HAP-1 (cell line): ENCODE data around the gene CDH22.

Experiments
- DNase-seq, 2 experiments: peaks; one replicate each; pipeline ENCODE4 v3.0.0-alpha.2; 2016 to 2020; ENCODE audit warnings: low spot score in 2 of 2
- H3K27me3 ChIP-seq: fragments of 250-450 bp; sonication (Bioruptor Pico); 2 replicates; pipeline ENCODE4 v1.5.1; 2020; ENCODE audit warnings: low read depth, mild to moderate bottlenecking, moderate library complexity
- H3K36me3 ChIP-seq: fragments of 250-450 bp; sonication (Bioruptor Pico); replicated peaks from 2 replicates; pipeline ENCODE4 v1.5.1; 2020; ENCODE audit warnings: mild to moderate bottlenecking
- H3K4me1 ChIP-seq: fragments of 250-450 bp; sonication (Bioruptor Pico); 2 replicates; pipeline ENCODE4 v1.5.1; 2020; ENCODE audit warnings: mild to moderate bottlenecking
- H3K4me3 ChIP-seq: fragments of 250-450 bp; sonication (Bioruptor Pico); 2 replicates; pipeline ENCODE4 v1.5.1; 2020; ENCODE audit warnings: mild to moderate bottlenecking, moderate library complexity
- H3K9me3 ChIP-seq: fragments of 250-450 bp; sonication (Bioruptor Pico); 2 replicates; pipeline ENCODE4 v1.5.1; 2020; ENCODE audit warnings: mild to moderate bottlenecking, moderate library complexity
- in situ Hi-C: fragments of 300-500 bp; cut with MboI; formaldehyde crosslinking; loops from 3 replicates; pipeline ENCODE4 v1.14.3; 2020; ENCODE audit warnings: low sequenced_read_pairs, inconsistent platforms, mixed read lengths

Gene CDH22

GRCh38 chr20:46349742-46350056 is 41.4 kb upstream of the CDH22 start:
- 0 out of 2 replicates have a peak, but pooled peaks cover 4% of the 10 kb centered on the region for H3K36me3 ChIP-seq
- no peak overlapping the region for H3K4me3 ChIP-seq
- in situ Hi-C loops: loop anchor here (25.0 kb wide), 1 partner anchor 212 kb away; no protein-coding TSS in a partner anchor
- H3K9me3 ChIP-seq: no peaks in the 10 kb centered on the region
- peaks cover 2% of the 10 kb centered on the region; the same call in 1 of the 2 replicates for H3K4me1 ChIP-seq
- peaks cover 1% of the 10 kb centered on the region; the same call in 1 of the 2 replicates for H3K27me3 ChIP-seq
- no peak for DNase-seq

- 0 out of 2 replicates have a peak, but pooled peaks cover 4% of the 10 kb centered on the region for H3K36me3 ChIP-seq
- H3K27me3 ChIP-seq: peaks cover 5% of the 10 kb centered on the region
- H3K4me3 ChIP-seq: no peak overlapping the region
- peaks cover 2% of the 10 kb centered on the region; the same call in 1 of the 2 replicates for H3K4me1 ChIP-seq
- in situ Hi-C loops: loop anchor here (25.0 kb wide), 1 partner anchor 212 kb away; no protein-coding TSS in a partner anchor
- DNase-seq: peak in 1 of 2 experiments; percentile 73
- no peaks in the 10 kb centered on the region for H3K9me3 ChIP-seq
Observed at GRCh38 chr20:46349035-46349741, 40.9 kb upstream of the CDH22 start.

DNA sequence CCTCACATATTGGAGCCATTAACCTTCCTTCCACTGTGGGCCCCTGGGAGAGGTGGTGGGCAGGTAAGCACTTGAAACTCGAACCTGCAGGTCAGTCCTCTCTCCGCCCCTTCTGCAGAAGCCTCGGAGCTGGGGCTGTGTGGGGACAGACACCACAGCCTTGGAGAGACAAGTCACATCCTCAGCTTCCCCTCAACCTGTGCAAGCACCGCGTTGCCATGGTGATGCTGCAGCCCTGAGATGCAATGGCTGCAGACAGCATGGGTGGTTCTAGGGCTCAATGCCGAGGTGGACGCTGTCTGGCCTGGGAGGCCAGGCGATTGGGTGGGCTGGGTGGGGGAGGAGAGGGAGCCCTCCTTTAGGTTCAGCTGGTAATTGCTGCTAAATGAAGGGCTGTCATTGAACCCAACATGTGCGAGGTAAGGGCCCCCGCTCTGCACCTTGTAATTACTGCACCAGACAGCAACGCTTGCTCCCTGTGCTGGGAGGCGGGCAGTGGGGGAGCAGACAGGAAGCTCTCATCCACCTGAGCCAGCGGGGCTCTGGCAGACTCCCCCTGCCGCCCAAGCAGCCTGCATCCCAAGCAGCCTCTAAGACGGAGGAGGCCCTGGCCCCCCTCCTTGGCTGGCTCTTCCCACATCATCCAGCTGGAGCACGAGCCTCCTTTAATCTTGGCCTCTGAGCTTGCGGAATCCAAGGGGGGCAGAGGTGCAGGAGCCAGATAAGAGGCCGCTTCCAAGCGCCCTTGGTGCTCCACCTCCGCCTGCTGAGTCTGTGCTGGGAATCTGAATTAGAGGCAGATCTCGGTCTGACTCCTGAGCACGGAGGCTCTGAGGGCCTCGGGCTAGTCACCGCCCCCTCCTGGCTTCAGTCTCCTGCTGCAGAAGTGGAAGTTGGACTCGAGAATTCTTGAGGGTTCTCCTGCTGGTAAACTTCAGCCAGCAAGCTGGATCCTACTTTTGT is 39.8 kb upstream of the CDH22 start:
- no peak overlapping the region for H3K4me3 ChIP-seq
- no peaks in the 10 kb centered on the region for H3K9me3 ChIP-seq
- DNase-seq: no peak
- H3K27me3 ChIP-seq: peaks cover 14% of the 10 kb centered on the region
- H3K36me3 ChIP-seq: 0 out of 2 replicates have a peak, but pooled peaks cover 4% of the 10 kb centered on the region
- in situ Hi-C loops: loop anchor here (25.0 kb wide), 1 partner anchor 211 kb away; no protein-coding TSS in a partner anchor
- peaks cover 2% of the 10 kb centered on the region; the same call in 1 of the 2 replicates for H3K4me1 ChIP-seq

DNA sequence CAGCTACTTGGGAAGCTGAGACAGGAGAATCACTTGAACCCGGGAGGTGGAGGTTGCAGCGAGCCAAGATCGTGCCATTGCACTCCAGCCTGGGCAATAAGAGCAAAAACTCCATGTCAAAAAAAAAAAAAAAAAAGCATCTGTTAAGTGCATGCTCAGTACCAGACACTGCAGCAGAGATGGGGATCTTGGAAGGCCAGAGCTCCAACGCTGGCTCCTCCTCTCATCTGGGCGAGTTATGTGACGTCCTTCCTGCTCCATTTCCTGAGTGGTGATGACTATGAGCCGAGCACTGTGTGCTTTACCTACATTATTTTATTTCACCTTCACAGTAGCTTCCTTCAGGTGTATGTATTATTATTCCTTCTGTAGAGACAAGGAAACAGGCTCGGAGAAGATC is 38.5 kb upstream of the CDH22 start:
- Histone ChIP-seq H3K36me3 (0 out of 2 replicates have a peak, but pooled peaks cover 4% of the 10 kb centered on the region), H3K4me3 (no peak overlapping the region), H3K27me3 (peaks cover 28% of the 10 kb centered on the region), H3K9me3 (no peaks in the 10 kb centered on the region), H3K4me1 (peaks cover 2% of the 10 kb centered on the region; the same call in 1 of the 2 replicates)
- in situ Hi-C loops: loop anchor here (25.0 kb wide), 1 partner anchor 209 kb away; no protein-coding TSS in a partner anchor
- no peak for DNase-seq

DNA sequence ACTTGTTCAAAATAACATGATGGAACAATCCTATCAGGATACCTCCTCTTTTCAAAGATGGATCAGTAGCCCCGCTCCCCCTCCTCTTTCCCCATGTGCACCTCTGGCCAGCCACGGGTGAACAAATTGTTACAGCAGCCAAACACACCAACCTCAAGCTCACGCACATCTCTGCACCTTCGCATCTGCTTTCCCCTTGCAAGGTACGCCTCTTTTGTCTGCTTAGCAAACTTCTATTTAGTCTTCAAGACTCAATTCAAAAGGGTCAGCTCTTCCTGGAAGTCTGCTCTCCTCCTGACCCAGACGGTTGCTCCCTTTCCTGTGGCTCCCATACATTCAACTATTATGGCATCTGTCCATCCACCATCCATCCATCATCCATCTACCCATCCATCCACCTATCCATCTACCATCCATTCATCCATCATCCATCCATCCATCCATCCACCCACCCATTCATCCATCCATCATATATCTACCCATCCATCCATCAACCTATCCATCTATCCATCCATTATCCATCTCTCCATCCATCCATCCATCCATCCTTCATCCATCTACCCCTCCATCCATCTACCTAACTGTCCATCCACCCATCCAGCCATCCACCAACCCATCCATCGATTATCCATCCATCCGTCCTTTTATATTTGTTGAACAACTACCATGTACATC is 36.3 kb upstream of the CDH22 start:
- Histone ChIP-seq H3K9me3 (no peaks in the 10 kb centered on the region), H3K4me3 (no peak overlapping the region), H3K36me3 (no peaks in the 10 kb centered on the region), H3K4me1 (no peaks in the 10 kb centered on the region), H3K27me3 (peaks cover 45% of the 10 kb centered on the region)
- in situ Hi-C loops: loop anchor here (25.0 kb wide), 1 partner anchor 207 kb away; no protein-coding TSS in a partner anchor
- no peak for DNase-seq

GRCh38 chr20:46343975-46344357 is 35.7 kb upstream of the CDH22 start:
- in situ Hi-C loops: loop anchor here (25.0 kb wide), 1 partner anchor 207 kb away; no protein-coding TSS in a partner anchor

GRCh38 chr20:46343348-46343974 is 35.2 kb upstream of the CDH22 start:
- H3K27me3 ChIP-seq: peaks cover 56% of the 10 kb centered on the region
- in situ Hi-C loops: loop anchor here (25.0 kb wide), 1 partner anchor 206 kb away; no protein-coding TSS in a partner anchor
- DNase-seq: no peak
- H3K9me3 ChIP-seq: no peaks in the 10 kb centered on the region
- no peaks in the 10 kb centered on the region for H3K36me3 ChIP-seq
- no peaks in the 10 kb centered on the region for H3K4me1 ChIP-seq
- no peak overlapping the region for H3K4me3 ChIP-seq

More at GRCh38 chr20:46343975-46344357, 35.7 kb upstream of the CDH22 start:
- H3K4me1 ChIP-seq: no peaks in the 10 kb centered on the region
- peaks cover 51% of the 10 kb centered on the region for H3K27me3 ChIP-seq
- no peaks in the 10 kb centered on the region for H3K9me3 ChIP-seq
- no peak overlapping the region for H3K4me3 ChIP-seq
- no peaks in the 10 kb centered on the region for H3K36me3 ChIP-seq
- no peak for DNase-seq

DNA sequence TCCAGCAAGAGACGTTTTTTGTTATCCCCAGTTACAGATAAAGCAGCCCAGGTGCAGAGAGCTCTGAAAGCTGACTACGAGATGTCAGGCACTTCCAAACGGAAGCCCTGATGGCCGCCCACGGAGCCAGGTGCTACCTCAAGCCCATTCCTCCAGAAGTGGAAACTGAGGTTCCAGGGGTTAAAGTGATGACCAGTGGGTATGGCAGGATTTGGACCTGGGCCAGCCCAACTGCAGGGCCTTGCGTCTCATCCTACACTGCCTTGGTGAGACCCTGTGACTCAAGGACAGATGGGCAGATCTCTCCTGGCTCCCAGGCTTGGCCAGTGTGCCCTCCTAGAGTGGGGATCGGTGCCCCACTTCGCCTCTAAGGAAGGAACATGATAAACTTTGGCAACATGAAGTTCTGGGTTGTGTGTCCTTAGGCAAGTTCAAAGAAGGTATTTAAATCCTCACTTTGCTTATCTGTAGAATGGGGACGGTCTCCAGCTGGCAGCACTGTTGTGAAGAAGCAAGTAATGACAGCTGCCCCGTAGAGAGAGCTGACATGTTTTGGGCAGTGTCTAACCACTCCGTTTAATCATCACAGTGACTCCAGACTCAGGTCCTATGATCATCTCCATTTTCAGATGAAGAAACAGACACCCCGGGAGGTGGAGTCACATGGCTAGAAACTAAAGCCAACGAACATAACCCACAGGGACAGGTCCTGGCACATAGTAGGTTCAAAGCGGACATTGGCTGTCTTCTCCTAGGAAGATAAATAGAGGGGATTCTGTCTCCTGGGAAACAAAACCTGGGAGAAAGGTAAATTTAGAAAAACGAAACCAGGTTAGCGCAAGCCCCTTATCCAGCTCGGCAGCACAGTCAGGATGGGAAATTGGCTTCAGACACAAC is 34.4 kb upstream of the CDH22 start:
- Histone ChIP-seq H3K4me3 (no peak overlapping the region), H3K36me3 (no peaks in the 10 kb centered on the region), H3K9me3 (no peaks in the 10 kb centered on the region), H3K27me3 (peaks cover 61% of the 10 kb centered on the region), H3K4me1 (no peaks in the 10 kb centered on the region)
- in situ Hi-C loops: loop anchor here (25.0 kb wide), 1 partner anchor 205 kb away; no protein-coding TSS in a partner anchor
- DNase-seq: no peak

- Histone ChIP-seq H3K36me3 (no peaks in the 10 kb centered on the region), H3K27me3 (peaks cover 62% of the 10 kb centered on the region), H3K9me3 (no peaks in the 10 kb centered on the region), H3K4me3 (no peak overlapping the region), H3K4me1 (no peaks in the 10 kb centered on the region)
- DNase-seq: no peak
- in situ Hi-C loops: loop anchor here (25.0 kb wide), 1 partner anchor 205 kb away; no protein-coding TSS in a partner anchor
Observed at GRCh38 chr20:46342010-46342378, 33.7 kb upstream of the CDH22 start.

DNA sequence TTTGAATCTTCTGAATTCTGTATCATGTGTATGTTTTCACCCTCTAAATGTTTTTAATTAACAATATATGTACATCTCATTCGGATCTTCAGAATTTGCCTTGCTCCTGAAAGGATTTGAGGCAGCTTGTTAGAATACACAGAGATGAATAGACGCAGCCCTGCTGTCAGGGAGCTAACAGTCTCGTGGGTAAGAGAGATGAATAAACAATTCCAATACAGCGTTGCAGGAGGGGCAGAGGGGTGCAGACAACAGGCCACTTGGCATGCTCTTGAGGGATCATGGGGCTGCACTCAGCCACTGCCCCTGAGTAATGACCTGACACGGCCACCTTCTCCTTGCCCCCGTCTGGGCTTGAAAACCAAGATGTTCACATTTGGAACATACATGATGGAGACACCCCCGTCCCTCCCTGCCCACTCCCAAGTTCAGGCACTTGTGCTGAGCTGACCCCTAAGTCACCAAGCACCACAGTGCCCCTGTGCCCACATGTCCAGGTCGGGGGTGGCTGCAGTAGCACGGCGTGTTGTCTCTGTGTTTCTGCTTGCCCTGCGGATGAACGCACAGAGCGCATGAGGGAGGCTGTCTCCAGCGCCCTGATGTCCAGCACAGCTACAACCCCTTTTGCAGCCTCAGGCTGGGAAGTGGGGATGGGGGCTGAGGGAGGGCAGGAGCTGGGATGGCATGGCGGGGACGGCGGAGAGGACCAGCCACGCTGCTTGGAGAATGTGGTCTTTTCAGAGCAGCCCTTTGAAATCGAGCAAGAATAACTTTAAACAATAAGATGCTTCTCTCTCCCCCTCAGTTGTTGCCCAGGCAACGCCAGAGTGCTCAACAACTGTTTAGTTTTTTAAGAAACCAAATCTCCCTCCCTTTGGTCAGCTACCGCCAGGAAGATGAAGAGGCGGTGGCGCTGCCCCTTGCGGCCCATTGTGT is 33.0 kb upstream of the CDH22 start:
- in situ Hi-C loops: loop anchor here (25.0 kb wide), 1 partner anchor 204 kb away; no protein-coding TSS in a partner anchor
- no peaks in the 10 kb centered on the region for H3K4me1 ChIP-seq
- no peaks in the 10 kb centered on the region for H3K9me3 ChIP-seq
- DNase-seq: no peak
- no peak overlapping the region for H3K4me3 ChIP-seq
- H3K27me3 ChIP-seq: peaks cover 62% of the 10 kb centered on the region
- H3K36me3 ChIP-seq: no peaks in the 10 kb centered on the region

DNA sequence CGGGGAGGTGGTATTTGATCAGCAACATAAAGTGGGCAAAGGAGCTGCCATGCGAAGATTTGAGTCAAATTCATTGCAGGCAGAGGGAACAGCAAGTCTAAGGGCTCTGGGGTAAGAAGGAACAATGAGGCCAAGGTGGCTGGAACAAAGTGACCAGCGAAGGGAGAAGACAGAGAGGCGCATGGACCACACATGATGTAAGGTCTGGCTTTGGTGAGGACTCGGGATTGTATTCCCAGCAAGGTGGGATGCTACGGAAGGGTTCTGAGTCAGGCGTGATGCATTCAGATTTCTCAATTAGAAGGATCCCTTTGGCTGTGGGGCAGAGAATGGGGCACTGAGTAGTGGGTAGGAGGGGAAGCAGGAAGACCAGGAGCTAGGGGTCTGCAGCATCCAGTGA is 30.7 kb upstream of the CDH22 start:
- in situ Hi-C loops: loop anchor here (25.0 kb wide), 1 partner anchor 202 kb away; no protein-coding TSS in a partner anchor
- H3K27me3 ChIP-seq: peaks cover 56% of the 10 kb centered on the region

More for the DNA sequence above, 30.7 kb upstream of the CDH22 start:
- no peak for DNase-seq
- no peaks in the 10 kb centered on the region for H3K4me1 ChIP-seq
- H3K9me3 ChIP-seq: no peaks in the 10 kb centered on the region
- H3K36me3 ChIP-seq: no peaks in the 10 kb centered on the region
- H3K4me3 ChIP-seq: no peak overlapping the region
